HCT116 (cell line): ENCODE data around the gene MICU2. TPM values are rescaled to one million over a fixed set of nuclear protein-coding genes. Genes with fewer than 3 reads are reported as not detected.

ENCODE experiments used
- ATAC-seq: fragments of 200-7000 bp; cut with Tn5 transposase; 2 replicates; pipeline ENCODE4 v1.9.1; 2020; ENCODE audit warnings: mild to moderate bottlenecking, moderate library complexity
- BruUV-seq: library from RNA; stranded (reverse); fragments of 400-500 nt; replicated peaks from 2 replicates; lab custom pipeline; 2021; lab: Mats Ljungman, UMichigan
- CTCF ChIA-PET: fragments of 300-600 bp; sonication (Branson Sonifier 250); formaldehyde crosslinking; loops from one replicate; lab custom pipeline; 2021; ENCODE audit warnings: antibody characterized with exemption; lab: Charles Lee
- POLR2A ChIA-PET: fragments of 300-600, 350-600 bp; sonication (Branson Sonifier 250); formaldehyde crosslinking; loops from one replicate; lab custom pipeline; 2021; ENCODE audit warnings: antibody characterized with exemption; lab: Charles Lee
- RAD21 ChIA-PET, 2 experiments: fragments of 300-600 bp; sonication (Branson Sonifier 250); formaldehyde crosslinking; loops; one replicate each; lab custom pipeline; 2023; ENCODE audit warnings: low total read pairs in 2 of 2; ENCODE audit not compliant: uncharacterized antibody in 2 of 2, unreplicated experiment in 2 of 2, low non-redundant PET in 1 of 2; lab: Charles Lee
- DNase-seq: peaks from one replicate; pipeline ENCODE4 v3.0.0-alpha.2; 2010; ENCODE audit warnings: low read depth, low spot score
- H2AFZ ChIP-seq: fragments of 200-600 bp; shearing (Covaris generic), sonication (generic); 2 replicates; pipeline ENCODE4 v1.6.1; 2017; ENCODE audit warnings: low read depth, mixed run types, mixed read lengths, antibody characterized with exemption, low read length; ENCODE audit not compliant: poor library complexity, severe bottlenecking
- H3K27ac ChIP-seq: 2 replicates; pipeline ENCODE4 v1.5.1; 2012; ENCODE audit warnings: low read depth, low read length
- H3K27me3 ChIP-seq: fragments of 200-600 bp; sonication (generic); 2 replicates; pipeline ENCODE4 v1.6.1; 2016; ENCODE audit warnings: mixed run types, low read length, mixed read lengths; ENCODE audit not compliant: insufficient read depth
- H3K36me3 ChIP-seq, 2 experiments: fragments of 200-500 bp in 1 of 2; fragments of 200-600 bp in 1 of 2; sonication (Bioruptor generic) in 1 of 2; sonication (generic) in 1 of 2; 2 replicates each; pipeline versions ENCODE4 v1.5.1 to v1.6.1; 2014 to 2016; ENCODE audit warnings: low read length in 2 of 2, inconsistent platforms in 1 of 2, mixed read lengths in 1 of 2, mixed run types in 1 of 2; ENCODE audit not compliant: insufficient read depth in 2 of 2, control insufficient read depth in 1 of 2
- H3K4me1 ChIP-seq, 2 experiments: fragments of 200-600 bp in 1 of 2; sonication (generic) in 1 of 2; 2 replicates each; pipeline versions ENCODE4 v1.5.1 to v1.6.1; 2012 to 2017; ENCODE audit warnings: low read length in 2 of 2, inconsistent platforms in 1 of 2, mild to moderate bottlenecking in 1 of 2, mixed read lengths in 1 of 2, mixed run types in 1 of 2, moderate library complexity in 1 of 2; ENCODE audit not compliant: insufficient read depth in 2 of 2, control insufficient read depth in 1 of 2
- H3K4me2 ChIP-seq: fragments of 200-600 bp; sonication (generic); 2 replicates; pipeline ENCODE4 v1.6.1; 2017; ENCODE audit warnings: mixed run types, low read length, mixed read lengths
- H3K4me3 ChIP-seq, 2 experiments: fragments of 200-600 bp in 1 of 2; sonication (generic) in 1 of 2; replicated peaks in 1 of 2; 2 replicates each; pipeline ENCODE4 v1.5.1; 2011 to 2016; ENCODE audit warnings: low read length in 2 of 2, control low read depth in 1 of 2, low read depth in 1 of 2, mild to moderate bottlenecking in 1 of 2, mixed read lengths in 1 of 2, mixed run types in 1 of 2
- H3K79me2 ChIP-seq: fragments of 200-600 bp; sonication (generic); 2 replicates; pipeline ENCODE4 v1.6.1; 2017; ENCODE audit warnings: mild to moderate bottlenecking, mixed run types, low read length, moderate library complexity, mixed read lengths; ENCODE audit not compliant: insufficient read depth
- H3K9ac ChIP-seq: fragments of 200-600 bp; sonication (generic); 2 replicates; pipeline ENCODE4 v1.6.1; 2016; ENCODE audit warnings: low read length, mixed read lengths
- H3K9me2 ChIP-seq: fragments of 200-600 bp; sonication (generic), shearing (Covaris generic); 2 replicates; pipeline ENCODE4 v1.6.1; 2017; ENCODE audit warnings: mixed run types, mild to moderate bottlenecking, moderate library complexity; ENCODE audit not compliant: insufficient read depth
- H3K9me3 ChIP-seq, 2 experiments: fragments of 200-500 bp in 1 of 2; fragments of 200-600 bp in 1 of 2; sonication (Bioruptor generic) in 1 of 2; sonication (generic) in 1 of 2; 2 replicates each; pipeline ENCODE4 v1.6.1; 2014 to 2017; ENCODE audit warnings: low read length in 2 of 2, mixed read lengths in 2 of 2, inconsistent platforms in 1 of 2, low read depth in 1 of 2, mild to moderate bottlenecking in 1 of 2, mixed run types in 1 of 2, moderate library complexity in 1 of 2; ENCODE audit not compliant: control insufficient read depth in 1 of 2, insufficient read depth in 1 of 2
- H4K20me1 ChIP-seq: fragments of 200-600 bp; sonication (generic), shearing (Covaris generic); 2 replicates; pipeline ENCODE4 v1.6.1; 2017; ENCODE audit warnings: mixed run types, mild to moderate bottlenecking, moderate library complexity; ENCODE audit not compliant: insufficient read depth
- ATF3 ChIP-seq: IDR thresholded peaks from 2 replicates; pipeline ENCODE4 v1.6.1; 2012
- CEBPB ChIP-seq: IDR thresholded peaks from 2 replicates; pipeline ENCODE4 v1.6.1; 2012; ENCODE audit warnings: low read depth
- EGR1 ChIP-seq: IDR thresholded peaks from 2 replicates; pipeline ENCODE4 v1.6.1; 2012; ENCODE audit warnings: low read depth
- ELF1 ChIP-seq: IDR thresholded peaks from 2 replicates; pipeline ENCODE4 v1.6.1; 2012; ENCODE audit warnings: low read depth, borderline replicate concordance
- EZH2 ChIP-seq: fragments of 200-600 bp; sonication (generic); IDR thresholded peaks from 2 replicates; pipeline ENCODE4 v1.6.1; 2017; ENCODE audit warnings: antibody characterized with exemption, mixed run types
- EZH2phosphoT487 ChIP-seq: fragments of 200-600 bp; IDR thresholded peaks from 2 replicates; pipeline ENCODE4 v1.6.1; 2018; ENCODE audit warnings: antibody characterized with exemption, borderline replicate concordance
- FOSL1 ChIP-seq: IDR thresholded peaks from 2 replicates; pipeline ENCODE4 v1.6.1; 2012; ENCODE audit warnings: low read depth
- JUND ChIP-seq: IDR thresholded peaks from 2 replicates; pipeline ENCODE4 v1.6.1; 2012
- MAX ChIP-seq: IDR thresholded peaks from 2 replicates; pipeline ENCODE4 v1.6.1; 2012
- POLR2A ChIP-seq: IDR thresholded peaks from 2 replicates; pipeline ENCODE4 v1.7.0; 2011; ENCODE audit warnings: borderline replicate concordance; ENCODE audit not compliant: insufficient read depth, insufficient read length; ENCODE audit errors: extremely low read depth
- POLR2AphosphoS5 ChIP-seq: IDR thresholded peaks from 2 replicates; pipeline ENCODE4 v1.6.1; 2011; ENCODE audit warnings: mild to moderate bottlenecking, low read depth, low read length, moderate library complexity
- RAD21 ChIP-seq: IDR thresholded peaks from 2 replicates; pipeline ENCODE4 v1.6.1; 2012; ENCODE audit warnings: low read depth, mild to moderate bottlenecking
- SIN3A ChIP-seq: IDR thresholded peaks from 2 replicates; pipeline ENCODE4 v1.6.1; 2012; ENCODE audit warnings: low read depth
- SP1 ChIP-seq: IDR thresholded peaks from 2 replicates; pipeline ENCODE4 v1.6.1; 2012; ENCODE audit warnings: low read depth
- SRF ChIP-seq: IDR thresholded peaks from 2 replicates; pipeline ENCODE4 v1.6.1; 2012; ENCODE audit warnings: low read depth
- TCF7L2 ChIP-seq: IDR thresholded peaks from 2 replicates; pipeline ENCODE4 v1.7.0; 2011; ENCODE audit warnings: borderline replicate concordance, inconsistent platforms; ENCODE audit not compliant: insufficient read depth, insufficient read length; ENCODE audit errors: extremely low read depth
- YY1 ChIP-seq: IDR thresholded peaks from 2 replicates; pipeline ENCODE4 v1.6.1; 2011; ENCODE audit warnings: low read length, low read depth, moderate library complexity, mild to moderate bottlenecking; ENCODE audit not compliant: insufficient replicate concordance; ENCODE audit errors: extremely low read depth
- ZBTB33 ChIP-seq: IDR thresholded peaks from 2 replicates; pipeline ENCODE4 v1.6.1; 2011; ENCODE audit warnings: mild to moderate bottlenecking, low read length, moderate library complexity; ENCODE audit not compliant: insufficient replicate concordance; ENCODE audit errors: extremely low read depth
- ZFX ChIP-seq: fragments of 450-650 bp; IDR thresholded peaks from 2 replicates; pipeline ENCODE4 v1.6.1; 2017
- ZNF274 ChIP-seq: fragments of 200-500 bp; sonication (Bioruptor generic); IDR thresholded peaks from 2 replicates; pipeline ENCODE4 v1.6.1; 2014; ENCODE audit warnings: mild to moderate bottlenecking, low read depth, low read length, inconsistent platforms
- intact Hi-C: fragments of 100-400 bp; cut with micrococcal nuclease; formaldehyde crosslinking; loops from 2 replicates; pipeline ENCODE4 v1.10.0; 2022
- total RNA-seq: library from RNA; stranded (reverse); gene quantifications from one replicate; pipeline ENCODE4 v1.2.1, GENCODE V29; 2021; ENCODE audit not compliant: unreplicated experiment

Gene MICU2
- total RNA-seq, 1 experiment from 2014 or later = 41.0 TPM

- ChIA-PET CTCF (no interaction called here), POLR2A (no interaction called here), RAD21 (no interaction called here)
- ATAC-seq (no peak), DNase-seq (no peak)
- Histone ChIP-seq H3K9ac (no peak overlapping the region), H3K4me2 (no peak overlapping the region), H3K4me1 (no peaks in the 10 kb centered on the region), H3K9me3 (no peaks in the 10 kb centered on the region), H2AFZ (no peak overlapping the region), H3K79me2 (no peaks in the 10 kb centered on the region), H3K27me3 (no peaks in the 10 kb centered on the region), H3K9me2 (no peaks in the 10 kb centered on the region), H3K27ac (no peak overlapping the region)
- BruUV-seq = no TSS peak
- TF ChIP-seq POLR2AphosphoS5 (no peak), EZH2phosphoT487 (no peak), YY1 (no peak), ATF3 (no peak), SRF (no peak), FOSL1 (no peak), TCF7L2 (no peak), SIN3A (no peak), MAX (no peak), ZFX (no peak)
- TF ChIP-seq, all 23 proteins: peak for 0
- intact Hi-C loops = no loop called here
- no peak overlapping the region for H3K4me3 ChIP-seq
- H3K36me3 ChIP-seq = no peaks in the 10 kb centered on the region
- H4K20me1 ChIP-seq = no peaks in the 10 kb centered on the region
These were observed 138.2 kb downstream of the MICU2 start for GRCh38 chr13:21465710-21466160.

- Histone ChIP-seq H3K4me1 (peaks cover 3 to 6% of the 10 kb centered on the region in 2 experiments; a peak in 3 of 4 replicates), H2AFZ (no peak overlapping the region), H3K9ac (no peak overlapping the region), H3K79me2 (peaks cover 6% of the 10 kb centered on the region), H3K27me3 (no peaks in the 10 kb centered on the region), H4K20me1 (no peaks in the 10 kb centered on the region), H3K4me3 (no peak overlapping the region), H3K9me3 (no peaks in the 10 kb centered on the region), H3K36me3 (no peaks in the 10 kb centered on the region), H3K27ac (no peak overlapping the region), H3K9me2 (no peaks in the 10 kb centered on the region), H3K4me2 (no peak overlapping the region)
- CTCF ChIA-PET = no interaction called here
- intact Hi-C loops = no loop called here
- BruUV-seq = no TSS peak
- no peak for DNase-seq
- no peak for ATAC-seq
- RAD21 ChIA-PET = no interaction called here
- POLR2A ChIA-PET = interaction anchor here (1.1 kb wide), 1 partner anchor 28 kb away, joined by 3 read pairs; no protein-coding TSS in a partner anchor
- no peak for TF ChIP-seq RAD21
- no peak for TF ChIP-seq CEBPB
- TF ChIP-seq ELF1 = no peak
- TF ChIP-seq JUND = no peak
- no peak for TF ChIP-seq YY1
- no peak for TF ChIP-seq MAX
- no peak for TF ChIP-seq SRF
- no peak for TF ChIP-seq SIN3A
- TF ChIP-seq ZNF274 = no peak
- TF ChIP-seq SP1 = no peak
- TF ChIP-seq ATF3 = no peak
- no peak for TF ChIP-seq POLR2A
- no peak for TF ChIP-seq EZH2phosphoT487
- TF ChIP-seq EZH2 = no peak
- no peak for TF ChIP-seq EGR1
- TF ChIP-seq ZBTB33 = no peak
These were observed 140.5 kb downstream of the MICU2 start for GRCh38 chr13:21463424-21463823.
